ENCODE results near the gene QRICH1.

QRICH1 gene

GRCh38 chr3:48997102-48997635 lies 96.7 kb downstream of the QRICH1 start:
- DNase-seq = no peak

- no peak for DNase-seq
Observed at GRCh38 chr3:48996640-48997039, 97.2 kb downstream of the QRICH1 start.

GRCh38 chr3:48993834-48994233 lies 100.0 kb downstream of the QRICH1 start:
- DNase-seq = no peak

GRCh38 chr3:48991851-48992545 lies 101.9 kb downstream of the QRICH1 start:
- no peak for DNase-seq

GRCh38 chr3:48990636-48991469 lies 103.0 kb downstream of the QRICH1 start:
- DNase-seq = no peak

- peak; percentile 30 for DNase-seq
Observed at GRCh38 chr3:48989796-48990635, 103.9 kb downstream of the QRICH1 start, which contains the start of gene P4HTM. Gene P4HTM, plus strand, starts transcription at chr3:48990241. Its CDS starts 16 bp downstream, at chr3:48990257.

GRCh38 chr3:48989126-48989795 lies 104.6 kb downstream of the QRICH1 start:
- DNase-seq = no peak

GRCh38 chr3:48985831-48986376 lies 108.0 kb downstream of the QRICH1 start:
- no peak for DNase-seq

GRCh38 chr3:48984663-48985062 lies 109.2 kb downstream of the QRICH1 start:
- DNase-seq = no peak

- DNase-seq = no peak
Observed at GRCh38 chr3:48983096-48983495, 110.8 kb downstream of the QRICH1 start.

- DNase-seq = no peak
Observed at GRCh38 chr3:48982686-48983085, 111.2 kb downstream of the QRICH1 start.

GRCh38 chr3:48982016-48982415 lies 111.9 kb downstream of the QRICH1 start:
- DNase-seq = no peak

GRCh38 chr3:48980295-48980694 lies 113.6 kb downstream of the QRICH1 start:
- no peak for DNase-seq

Data from NCI-H1436 (cell line).